IPS-NIHi7 (cell line): ENCODE data around the gene MRC2.
"Not testable (repeated sequence)": the region's sequence is repeated elsewhere in the genome, so short reads cannot be mapped to it uniquely, and the experiment has no call there.

ENCODE experiments used
- DNase-seq: peaks from one replicate; pipeline ENCODE4 v3.0.0; 2012; ENCODE audit warnings: mixed read lengths; ENCODE audit errors: extremely low spot score

MRC2 gene

GRCh38 chr17:62679866-62680377 is 52.5 kb downstream of the MRC2 start:
- peak; percentile 73 for DNase-seq

- no peak for DNase-seq
Observed at GRCh38 chr17:62680541-62681052, 53.1 kb downstream of the MRC2 start.

- DNase-seq: no peak
Observed at GRCh38 chr17:62681061-62681938, 53.8 kb downstream of the MRC2 start.

GRCh38 chr17:62681939-62682381 is 54.5 kb downstream of the MRC2 start:
- no peak for DNase-seq

- no peak for DNase-seq
Observed at GRCh38 chr17:62684179-62684578, 56.7 kb downstream of the MRC2 start.

GRCh38 chr17:62687997-62688396 is 60.5 kb downstream of the MRC2 start:
- no peak for DNase-seq

GRCh38 chr17:62688398-62689160 is 61.1 kb downstream of the MRC2 start:
- no peak for DNase-seq

- no peak for DNase-seq
Observed at GRCh38 chr17:62689441-62690167, 62.1 kb downstream of the MRC2 start.

GRCh38 chr17:62690168-62690897 is 62.9 kb downstream of the MRC2 start:
- DNase-seq: no peak

- not testable (repeated sequence) for DNase-seq
Observed at GRCh38 chr17:62691589-62691915, 64.1 kb downstream of the MRC2 start.

GRCh38 chr17:62692159-62692651 is 64.7 kb downstream of the MRC2 start:
- no peak for DNase-seq

GRCh38 chr17:62692721-62693431 is 65.4 kb downstream of the MRC2 start:
- DNase-seq: peak; percentile 74

GRCh38 chr17:62693616-62694409 is 66.3 kb downstream of the MRC2 start:
- no peak for DNase-seq

GRCh38 chr17:62695093-62695738 is 67.7 kb downstream of the MRC2 start:
- not testable (repeated sequence) for DNase-seq

GRCh38 chr17:62696256-62696655 is 68.8 kb downstream of the MRC2 start:
- no peak for DNase-seq

- no peak for DNase-seq
Observed at GRCh38 chr17:62696726-62697490, 69.4 kb downstream of the MRC2 start.

GRCh38 chr17:62698459-62698858 is 71.0 kb downstream of the MRC2 start:
- DNase-seq: not testable (repeated sequence)
